NCI-H460 (cell line): ENCODE results near the gene KLHDC7B. TPM values are rescaled to one million over a fixed set of nuclear protein-coding genes. Genes with fewer than 3 reads are reported as not detected.

Experiments
- DNase-seq: peaks from one replicate; pipeline ENCODE4 v3.0.0-alpha.2; 2016; ENCODE audit warnings: low read depth; ENCODE audit errors: extremely low read depth
- total RNA-seq: library from RNA; depleted of rRNA; stranded (reverse); fragments of >200 nt; shearing (Covaris generic); gene quantifications from 2 replicates; pipeline ENCODE4 v1.2.3, GENCODE V29; 2014; rRNA removed

The KLHDC7B gene
- total RNA-seq, 1 experiment from 2014 or later = 2.1 TPM

GRCh38 chr22:50583294-50583861, 37.7 kb downstream of the KLHDC7B start:
- no peak for DNase-seq

- no peak for DNase-seq
Observed at GRCh38 chr22:50584106-50585096, 38.7 kb downstream of the KLHDC7B start.

GRCh38 chr22:50585238-50585637, 39.5 kb downstream of the KLHDC7B start:
- no peak for DNase-seq

- DNase-seq = no peak
Observed at GRCh38 chr22:50585781-50586180, 40.1 kb downstream of the KLHDC7B start.

- DNase-seq = no peak
Observed at GRCh38 chr22:50586416-50586815, 40.7 kb downstream of the KLHDC7B start.

GRCh38 chr22:50587407-50587806, 41.7 kb downstream of the KLHDC7B start:
- DNase-seq = no peak

GRCh38 chr22:50595189-50595588, 49.5 kb downstream of the KLHDC7B start:
- no peak for DNase-seq

GRCh38 chr22:50597097-50597496, 51.4 kb downstream of the KLHDC7B start:
- DNase-seq = no peak

GRCh38 chr22:50599816-50600455, 54.2 kb downstream of the KLHDC7B start:
- DNase-seq = no peak

GRCh38 chr22:50600538-50600937, 54.8 kb downstream of the KLHDC7B start, which contains the start of gene MAPK8IP2:
Gene MAPK8IP2, plus strand, starts transcription at chr22:50600793. Its CDS starts 26 bp downstream, at chr22:50600819.
- DNase-seq = no peak

Other genes with a start within 250 kb of the KLHDC7B start
- gene PLXNB2, start 238.3 kb upstream of the KLHDC7B start, total RNA-seq = 51.2 and 52.5 TPM in 2 replicates
- 0.81 and 1.5 TPM in 2 replicates for gene DENND6B, start 218.9 kb upstream of the KLHDC7B start, total RNA-seq
- gene PPP6R2, start 202.6 kb upstream of the KLHDC7B start, total RNA-seq = 23.6 and 24.5 TPM in 2 replicates
- gene SBF1, start 70.9 kb upstream of the KLHDC7B start, total RNA-seq = 37.0 and 40.3 TPM in 2 replicates
- 8.9 and 9.2 TPM in 2 replicates for gene ADM2, start 64.4 kb upstream of the KLHDC7B start, total RNA-seq
- 0.27 and 0.29 TPM in 2 replicates for gene MIOX, start 59.0 kb upstream of the KLHDC7B start, total RNA-seq
- 17.0 and 21.1 TPM in 2 replicates for gene LMF2, start 38.2 kb upstream of the KLHDC7B start, total RNA-seq
- 28.6 and 38.0 TPM in 2 replicates for gene NCAPH2, start 37.7 kb upstream of the KLHDC7B start, total RNA-seq
- 3.0 and 4.0 TPM in 2 replicates for gene SCO2, start 20.3 kb upstream of the KLHDC7B start, total RNA-seq
- gene TYMP, start 15.9 kb upstream of the KLHDC7B start, total RNA-seq = 25.8 and 27.3 TPM in 2 replicates
- 0.50 TPM in 1 of 2 replicates, not detected in the other for gene SYCE3, start 17.0 kb downstream of the KLHDC7B start, total RNA-seq
- 9.6 and 9.8 TPM in 2 replicates for gene CPT1B, start 32.5 kb downstream of the KLHDC7B start, total RNA-seq
- 16.1 and 21.0 TPM in 2 replicates for gene CHKB, start 37.0 kb downstream of the KLHDC7B start, total RNA-seq
- 0.06 and 0.15 TPM in 2 replicates for gene MAPK8IP2, start 54.9 kb downstream of the KLHDC7B start, total RNA-seq
- gene ARSA, start 82.3 kb downstream of the KLHDC7B start, total RNA-seq = 14.0 and 14.5 TPM in 2 replicates
- gene SHANK3, start 126.9 kb downstream of the KLHDC7B start, total RNA-seq = 0.98 and 1.2 TPM in 2 replicates
- gene ACR, start 192.3 kb downstream of the KLHDC7B start, total RNA-seq = not detected in 2 replicates
- 14.7 and 17.4 TPM in 2 replicates for gene RABL2B, start 237.7 kb downstream of the KLHDC7B start, total RNA-seq